ENCODE measurements around the gene SF1.

Gene SF1

DNA sequence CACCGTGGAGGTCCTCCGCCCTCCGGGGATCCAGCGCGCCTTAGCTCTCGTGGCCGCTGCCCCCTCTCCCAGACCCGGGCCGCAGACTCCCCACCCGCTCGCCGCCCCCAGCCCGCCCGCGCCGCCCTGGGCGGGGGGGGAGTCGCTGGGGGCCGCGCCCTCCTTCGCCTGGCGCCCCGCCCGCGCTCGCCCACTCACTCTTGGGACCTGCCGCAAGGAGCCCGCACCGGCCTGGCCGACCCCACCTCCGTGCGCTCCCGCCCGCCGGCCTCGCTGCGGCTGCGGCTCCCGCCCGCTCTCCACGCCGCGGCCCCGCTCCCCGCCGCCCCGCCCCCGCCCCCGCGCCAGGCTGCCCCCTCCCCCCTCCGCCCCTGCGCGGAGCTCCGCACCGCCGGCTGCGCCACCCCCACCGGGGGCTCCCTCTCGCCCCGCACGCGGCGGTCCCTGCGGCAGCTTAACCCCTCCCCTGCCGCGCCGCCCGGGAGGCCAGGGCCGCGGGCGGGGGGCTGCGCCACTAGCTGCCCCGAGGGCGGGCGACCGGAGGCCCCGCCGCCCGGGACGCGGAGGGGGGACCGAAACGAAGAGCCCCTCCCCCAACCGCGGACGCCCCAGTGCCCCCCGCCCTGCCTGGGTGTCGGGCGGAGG is 33.7 kb downstream of the SF1 start:
- no peak for TF ChIP-seq CTCF (IDR thresholded peaks at IDR 0.05; ENCODE audit: insufficient read depth, low read length, poor library complexity, severe bottlenecking)
- no peak for DNase-seq (ENCODE audit: extremely low read depth, insufficient read length)
- no peaks in the 10 kb centered on the region for H3K36me3 ChIP-seq (ENCODE audit: control insufficient read depth, insufficient read depth, low read length)
- H3K27me3 ChIP-seq (replicated peaks; ENCODE audit: control insufficient read depth, insufficient read depth, low read length) = peaks cover 4% of the 10 kb centered on the region
- H3K4me3 ChIP-seq (replicated peaks; ENCODE audit: low read depth, low read length) = peak overlapping the region; percentile 48

GRCh38 chr11:64743591-64744543 is 34.5 kb downstream of the SF1 start, which contains the start of gene RASGRP2:
Gene RASGRP2, minus strand, starts transcription at chr11:64744142. Its CDS starts 1,276 bp downstream, at chr11:64742866.
- peak within 1 kb of the TSS; percentile 48 for H3K4me3 ChIP-seq (replicated peaks; ENCODE audit: low read depth, low read length)
- peak; percentile 64 for DNase-seq (ENCODE audit: extremely low read depth, insufficient read length)
- H3K36me3 ChIP-seq (ENCODE audit: control insufficient read depth, insufficient read depth, low read length) = no peaks in the 10 kb centered on the region
- peak; percentile 80 for TF ChIP-seq CTCF (IDR thresholded peaks at IDR 0.05; ENCODE audit: insufficient read depth, low read length, poor library complexity, severe bottlenecking)
- H3K27me3 ChIP-seq (replicated peaks; ENCODE audit: control insufficient read depth, insufficient read depth, low read length) = peaks cover 4% of the 10 kb centered on the region

DNA sequence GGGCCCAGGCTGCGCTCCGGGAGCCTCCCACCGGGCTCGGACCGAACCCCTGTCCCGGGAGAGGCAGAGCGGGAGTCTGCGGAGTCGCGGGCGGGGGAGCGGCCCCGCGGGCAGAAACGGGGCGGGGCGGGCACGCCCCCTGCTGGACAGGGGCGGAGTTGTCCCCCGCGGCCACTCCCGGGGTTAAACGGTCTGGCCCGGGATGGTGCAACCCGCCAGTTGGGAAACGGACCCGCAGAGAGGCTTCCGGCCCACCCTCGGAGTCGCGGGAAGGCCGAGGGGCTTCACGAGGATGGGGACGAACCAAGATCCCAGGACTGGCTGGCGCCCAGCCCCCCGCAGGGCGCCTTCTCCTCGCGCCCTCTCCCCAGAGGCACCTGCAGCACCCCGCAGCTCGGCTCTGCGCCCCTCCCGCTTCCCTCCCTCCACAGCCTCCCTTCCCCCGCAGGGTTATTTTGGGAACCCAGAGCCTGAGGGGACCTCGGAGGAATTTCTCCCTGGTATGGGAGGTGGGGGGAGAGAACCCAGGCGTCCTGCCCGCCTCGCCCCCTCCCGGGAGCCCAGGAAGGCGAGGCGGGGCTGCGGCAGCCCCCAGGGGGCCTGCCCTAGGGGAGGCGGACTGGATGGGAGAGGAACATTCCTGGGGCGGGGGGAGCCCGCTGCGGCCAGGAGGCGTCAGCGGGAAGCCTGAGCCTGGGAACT is 35.3 kb downstream of the SF1 start:
- Histone ChIP-seq H3K27me3 (replicated peaks; ENCODE audit: control insufficient read depth, insufficient read depth, low read length) (peaks cover 4% of the 10 kb centered on the region), H3K36me3 (ENCODE audit: control insufficient read depth, insufficient read depth, low read length) (no peaks in the 10 kb centered on the region), H3K4me3 (replicated peaks; ENCODE audit: low read depth, low read length) (peak overlapping the region; percentile 55)
- DNase-seq (ENCODE audit: extremely low read depth, insufficient read length) = peak; percentile 71
- TF ChIP-seq CTCF (IDR thresholded peaks at IDR 0.05; ENCODE audit: insufficient read depth, low read length, poor library complexity, severe bottlenecking) = peak; percentile 78

- H3K27me3 ChIP-seq (replicated peaks; ENCODE audit: control insufficient read depth, insufficient read depth, low read length) = peaks cover 4% of the 10 kb centered on the region
- H3K36me3 ChIP-seq (ENCODE audit: control insufficient read depth, insufficient read depth, low read length) = no peaks in the 10 kb centered on the region
Measured at GRCh38 chr11:64742087-64742888, 36.1 kb downstream of the SF1 start.

More at GRCh38 chr11:64742087-64742888, 36.1 kb downstream of the SF1 start:
- TF ChIP-seq CTCF (IDR thresholded peaks at IDR 0.05; ENCODE audit: insufficient read depth, low read length, poor library complexity, severe bottlenecking) = no peak
- DNase-seq (ENCODE audit: extremely low read depth, insufficient read length) = peak; percentile 48
- H3K4me3 ChIP-seq (replicated peaks; ENCODE audit: low read depth, low read length) = peak overlapping the region; percentile 55
